ENCODE data around the gene MYO3A.

MYO3A gene, protein sequence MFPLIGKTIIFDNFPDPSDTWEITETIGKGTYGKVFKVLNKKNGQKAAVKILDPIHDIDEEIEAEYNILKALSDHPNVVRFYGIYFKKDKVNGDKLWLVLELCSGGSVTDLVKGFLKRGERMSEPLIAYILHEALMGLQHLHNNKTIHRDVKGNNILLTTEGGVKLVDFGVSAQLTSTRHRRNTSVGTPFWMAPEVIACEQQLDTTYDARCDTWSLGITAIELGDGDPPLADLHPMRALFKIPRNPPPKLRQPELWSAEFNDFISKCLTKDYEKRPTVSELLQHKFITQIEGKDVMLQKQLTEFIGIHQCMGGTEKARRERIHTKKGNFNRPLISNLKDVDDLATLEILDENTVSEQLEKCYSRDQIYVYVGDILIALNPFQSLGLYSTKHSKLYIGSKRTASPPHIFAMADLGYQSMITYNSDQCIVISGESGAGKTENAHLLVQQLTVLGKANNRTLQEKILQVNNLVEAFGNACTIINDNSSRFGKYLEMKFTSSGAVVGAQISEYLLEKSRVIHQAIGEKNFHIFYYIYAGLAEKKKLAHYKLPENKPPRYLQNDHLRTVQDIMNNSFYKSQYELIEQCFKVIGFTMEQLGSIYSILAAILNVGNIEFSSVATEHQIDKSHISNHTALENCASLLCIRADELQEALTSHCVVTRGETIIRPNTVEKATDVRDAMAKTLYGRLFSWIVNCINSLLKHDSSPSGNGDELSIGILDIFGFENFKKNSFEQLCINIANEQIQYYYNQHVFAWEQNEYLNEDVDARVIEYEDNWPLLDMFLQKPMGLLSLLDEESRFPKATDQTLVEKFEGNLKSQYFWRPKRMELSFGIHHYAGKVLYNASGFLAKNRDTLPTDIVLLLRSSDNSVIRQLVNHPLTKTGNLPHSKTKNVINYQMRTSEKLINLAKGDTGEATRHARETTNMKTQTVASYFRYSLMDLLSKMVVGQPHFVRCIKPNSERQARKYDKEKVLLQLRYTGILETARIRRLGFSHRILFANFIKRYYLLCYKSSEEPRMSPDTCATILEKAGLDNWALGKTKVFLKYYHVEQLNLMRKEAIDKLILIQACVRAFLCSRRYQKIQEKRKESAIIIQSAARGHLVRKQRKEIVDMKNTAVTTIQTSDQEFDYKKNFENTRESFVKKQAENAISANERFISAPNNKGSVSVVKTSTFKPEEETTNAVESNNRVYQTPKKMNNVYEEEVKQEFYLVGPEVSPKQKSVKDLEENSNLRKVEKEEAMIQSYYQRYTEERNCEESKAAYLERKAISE (N-terminal part only)

DNA sequence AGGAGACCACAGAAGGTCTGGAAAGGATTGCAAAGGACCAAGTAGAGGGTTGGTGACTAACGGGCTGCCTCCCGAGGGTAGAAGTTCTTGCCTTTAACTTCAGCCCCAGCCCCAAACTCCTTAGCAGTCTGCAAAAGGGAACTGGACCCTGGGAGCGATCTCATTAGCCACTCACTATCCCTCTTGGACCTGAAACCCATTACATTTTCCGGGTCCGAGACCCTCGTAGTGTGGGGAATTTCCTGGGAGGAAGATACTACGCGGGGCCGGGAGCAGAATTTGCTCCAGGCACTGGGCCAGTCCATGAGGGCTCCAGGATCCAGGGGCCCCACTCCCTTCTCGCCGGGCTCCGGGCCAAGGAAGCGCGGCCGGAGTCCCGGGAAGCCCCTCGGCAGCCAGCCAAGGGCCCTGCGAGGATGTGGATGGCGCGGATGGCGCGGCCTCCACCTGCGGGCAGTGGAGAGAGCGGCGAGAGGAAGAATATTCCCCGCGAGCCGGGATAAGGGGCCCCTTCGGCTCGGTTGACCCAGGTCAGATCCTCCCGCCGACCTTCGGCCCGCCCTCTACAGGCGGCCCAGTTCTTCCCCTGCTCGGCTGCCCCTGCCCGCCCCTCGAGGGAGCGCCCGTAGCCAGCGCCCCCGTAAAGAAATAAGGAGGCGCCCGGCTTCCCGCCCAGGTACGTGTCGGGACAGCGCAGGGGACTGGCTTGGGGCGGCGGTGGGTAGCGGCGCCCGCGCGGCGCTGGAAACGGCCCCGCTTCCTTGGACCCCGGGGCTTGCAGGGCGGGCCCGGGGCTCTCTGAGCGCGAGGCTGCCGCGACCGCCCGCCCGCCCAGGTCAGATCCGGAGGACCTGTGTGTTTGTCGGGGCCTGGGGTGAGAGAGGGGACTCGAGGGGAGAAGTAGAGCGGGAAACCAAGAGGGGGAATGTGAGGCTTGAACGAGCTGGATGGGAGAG, at the start of gene MYO3A:
MYO3A (plus strand) TSS at position 577 of the 956 bp plus-strand sequence. CDS start 17,882 bp downstream, outside the sequence.
- Histone ChIP-seq H3K27me3 (ENCODE audit: insufficient read depth, insufficient read length) (no peaks in the 10 kb centered on the region), H3K4me1 (ENCODE audit: insufficient read depth, insufficient read length) (peaks cover 2% of the 10 kb centered on the region), H3K9me3 (ENCODE audit: insufficient read depth, low read length) (no peaks in the 10 kb centered on the region), H3K4me3 (ENCODE audit: insufficient read length, low read depth) (peak within 1 kb of the TSS; percentile 70), H3K36me3 (ENCODE audit: insufficient read depth, insufficient read length, low read length) (no peaks in the 10 kb centered on the region), H3K9ac (ENCODE audit: insufficient read length, low read depth) (peak within 1 kb of the TSS; percentile 93)
- peak; percentile 33 for DNase-seq (ENCODE audit: low read depth, low spot score)
- no peak for TF ChIP-seq YY1 (IDR thresholded peaks at IDR 0.05; ENCODE audit: insufficient read depth, insufficient read length)
- no peak for TF ChIP-seq ZNF274 (IDR thresholded peaks at IDR 0.05; ENCODE audit: low read depth, low read length)
- no peak for TF ChIP-seq SUZ12 (IDR thresholded peaks at IDR 0.05; ENCODE audit: extremely low read depth, insufficient read depth, insufficient read length)

- H3K9ac ChIP-seq (ENCODE audit: insufficient read length, low read depth) = no peak overlapping the region
- no peak for DNase-seq (ENCODE audit: low read depth, low spot score)
- TF ChIP-seq SUZ12 (IDR thresholded peaks at IDR 0.05; ENCODE audit: extremely low read depth, insufficient read depth, insufficient read length) (no peak), ZNF274 (IDR thresholded peaks at IDR 0.05; ENCODE audit: low read depth, low read length) (no peak), YY1 (IDR thresholded peaks at IDR 0.05; ENCODE audit: insufficient read depth, insufficient read length) (no peak)
- no peak overlapping the region for H3K4me3 ChIP-seq (ENCODE audit: insufficient read length, low read depth)
- H3K4me1 ChIP-seq (ENCODE audit: insufficient read depth, insufficient read length) = no peaks in the 10 kb centered on the region
- H3K27me3 ChIP-seq (ENCODE audit: insufficient read depth, insufficient read length) = no peaks in the 10 kb centered on the region
- H3K36me3 ChIP-seq (ENCODE audit: insufficient read depth, insufficient read length, low read length) = no peaks in the 10 kb centered on the region
- peaks cover 4% of the 10 kb centered on the region; the same call in 1 of the 2 replicates for H3K9me3 ChIP-seq (ENCODE audit: insufficient read depth, low read length)
Measured at GRCh38 chr10:25888627-25889026, 45.4 kb upstream of the MYO3A start.

DNA sequence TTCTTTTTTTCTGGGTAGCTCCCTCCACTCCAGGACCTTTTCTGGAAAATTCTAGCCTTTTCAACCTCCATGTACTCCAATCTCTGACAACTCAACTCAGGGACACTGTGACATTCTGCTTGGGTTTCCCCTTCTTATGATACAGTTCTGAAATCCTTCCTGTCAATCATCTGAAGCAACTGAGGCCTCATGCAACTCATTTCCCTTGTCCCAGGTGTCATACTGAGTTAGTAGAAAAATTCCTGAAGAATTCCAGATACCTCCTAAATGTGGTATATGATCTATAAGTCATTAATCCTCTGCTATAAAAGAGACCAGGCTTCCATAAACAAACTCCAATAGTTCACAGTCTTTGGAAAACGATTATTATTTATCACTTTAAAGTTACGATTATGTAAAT, 43.0 kb upstream of the MYO3A start:
- DNase-seq (ENCODE audit: low read depth, low spot score) = no peak
- H3K9ac ChIP-seq (ENCODE audit: insufficient read length, low read depth) = no peak overlapping the region
- H3K9me3 ChIP-seq (ENCODE audit: insufficient read depth, low read length) = peaks cover 4% of the 10 kb centered on the region; the same call in 1 of the 2 replicates
- H3K36me3 ChIP-seq (ENCODE audit: insufficient read depth, insufficient read length, low read length) = no peaks in the 10 kb centered on the region
- no peak for TF ChIP-seq ZNF274 (IDR thresholded peaks at IDR 0.05; ENCODE audit: low read depth, low read length)
- H3K4me1 ChIP-seq (ENCODE audit: insufficient read depth, insufficient read length) = no peaks in the 10 kb centered on the region
- H3K4me3 ChIP-seq (ENCODE audit: insufficient read length, low read depth) = no peak overlapping the region
- no peaks in the 10 kb centered on the region for H3K27me3 ChIP-seq (ENCODE audit: insufficient read depth, insufficient read length)

GRCh38 chr10:25895856-25896255, 38.2 kb upstream of the MYO3A start:
- Histone ChIP-seq H3K9me3 (ENCODE audit: insufficient read depth, low read length) (peaks cover 4% of the 10 kb centered on the region; the same call in 1 of the 2 replicates), H3K9ac (ENCODE audit: insufficient read length, low read depth) (no peak overlapping the region), H3K4me1 (ENCODE audit: insufficient read depth, insufficient read length) (no peaks in the 10 kb centered on the region), H3K27me3 (ENCODE audit: insufficient read depth, insufficient read length) (no peaks in the 10 kb centered on the region), H3K36me3 (ENCODE audit: insufficient read depth, insufficient read length, low read length) (no peaks in the 10 kb centered on the region), H3K4me3 (ENCODE audit: insufficient read length, low read depth) (no peak overlapping the region)
- TF ChIP-seq YY1 (IDR thresholded peaks at IDR 0.05; ENCODE audit: insufficient read depth, insufficient read length) = no peak
- no peak for TF ChIP-seq ZNF274 (IDR thresholded peaks at IDR 0.05; ENCODE audit: low read depth, low read length)
- no peak for TF ChIP-seq SUZ12 (IDR thresholded peaks at IDR 0.05; ENCODE audit: extremely low read depth, insufficient read depth, insufficient read length)
- DNase-seq (ENCODE audit: low read depth, low spot score) = no peak

DNA sequence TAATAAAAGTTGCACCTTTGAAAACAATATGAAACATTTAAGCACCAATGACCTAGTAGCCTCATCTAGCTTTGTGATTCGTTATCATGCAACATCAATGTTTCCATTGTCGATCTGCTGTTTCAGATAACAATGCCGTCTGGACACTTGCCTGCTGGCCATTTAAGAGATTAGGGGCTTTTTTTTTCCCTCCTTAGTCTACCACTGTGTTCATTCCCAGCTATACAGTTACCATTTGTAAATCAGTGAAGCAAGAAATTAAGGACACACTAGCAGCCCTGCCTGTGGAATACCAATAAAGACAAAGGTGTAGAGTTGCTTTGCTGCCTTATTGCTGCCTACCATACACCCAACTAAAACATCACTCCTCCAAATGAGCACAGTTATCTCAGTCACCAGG, 37.6 kb upstream of the MYO3A start:
- TF ChIP-seq ZNF274 (IDR thresholded peaks at IDR 0.05; ENCODE audit: low read depth, low read length) (no peak), SUZ12 (IDR thresholded peaks at IDR 0.05; ENCODE audit: extremely low read depth, insufficient read depth, insufficient read length) (no peak), YY1 (IDR thresholded peaks at IDR 0.05; ENCODE audit: insufficient read depth, insufficient read length) (no peak)
- H3K4me3 ChIP-seq (ENCODE audit: insufficient read length, low read depth) = no peak overlapping the region
- H3K36me3 ChIP-seq (ENCODE audit: insufficient read depth, insufficient read length, low read length) = no peaks in the 10 kb centered on the region
- no peaks in the 10 kb centered on the region for H3K4me1 ChIP-seq (ENCODE audit: insufficient read depth, insufficient read length)
- H3K9ac ChIP-seq (ENCODE audit: insufficient read length, low read depth) = no peak overlapping the region
- no peak for DNase-seq (ENCODE audit: low read depth, low spot score)
- H3K9me3 ChIP-seq (ENCODE audit: insufficient read depth, low read length) = peaks cover 4% of the 10 kb centered on the region; the same call in 1 of the 2 replicates
- no peaks in the 10 kb centered on the region for H3K27me3 ChIP-seq (ENCODE audit: insufficient read depth, insufficient read length)

- DNase-seq (ENCODE audit: low read depth, low spot score) = no peak
- Histone ChIP-seq H3K4me1 (ENCODE audit: insufficient read depth, insufficient read length) (no peaks in the 10 kb centered on the region), H3K9ac (ENCODE audit: insufficient read length, low read depth) (no peak overlapping the region), H3K27me3 (ENCODE audit: insufficient read depth, insufficient read length) (no peaks in the 10 kb centered on the region), H3K4me3 (ENCODE audit: insufficient read length, low read depth) (no peak overlapping the region), H3K9me3 (ENCODE audit: insufficient read depth, low read length) (no peaks in the 10 kb centered on the region), H3K36me3 (ENCODE audit: insufficient read depth, insufficient read length, low read length) (no peaks in the 10 kb centered on the region)
- no peak for TF ChIP-seq SUZ12 (IDR thresholded peaks at IDR 0.05; ENCODE audit: extremely low read depth, insufficient read depth, insufficient read length)
- no peak for TF ChIP-seq ZNF274 (IDR thresholded peaks at IDR 0.05; ENCODE audit: low read depth, low read length)
- no peak for TF ChIP-seq YY1 (IDR thresholded peaks at IDR 0.05; ENCODE audit: insufficient read depth, insufficient read length)
Measured at GRCh38 chr10:25899304-25899703, 34.7 kb upstream of the MYO3A start.

Measured in NT2/D1 (cell line).